HEK293T (cell line): ENCODE measurements around the gene MT1A.

ENCODE experiments used
- FOXM1 ChIP-seq: fragments of 450-650 bp; IDR thresholded peaks from 2 replicates; pipeline ENCODE4 v1.6.1; 2017; ENCODE audit warnings: mild to moderate bottlenecking, borderline replicate concordance
- SP1 ChIP-seq: fragments of 450-650 bp; IDR thresholded peaks from 2 replicates; pipeline ENCODE4 v1.6.1; 2017
- SUZ12 ChIP-seq: fragments of 450-650 bp; IDR thresholded peaks from 2 replicates; pipeline ENCODE4 v1.6.1; 2016; ENCODE audit warnings: mild to moderate bottlenecking

GRCh38 chr16:56689171-56689570 is 50.7 kb downstream of the MT1A start:
- TF ChIP-seq SP1 (no peak), SUZ12 (no peak), FOXM1 (no peak)
